Lower leg skin (tissue), 4 donors: ENCODE measurements around the gene PGPEP1. TPM values are rescaled to one million over a fixed set of nuclear protein-coding genes. Genes with fewer than 3 reads are reported as not detected.

Experiments
- DNase-seq, 2 donors: peaks; one replicate each; pipeline ENCODE4 v3.0.0-alpha.2; 2019; ENCODE audit warnings: low spot score in 2 of 2
- H3K4me3 ChIP-seq: fragments of 200-600 bp; sonication (generic); 2 replicates; pipeline ENCODE4 v1.5.1; 2017; ENCODE audit warnings: mild to moderate bottlenecking, low read depth; ENCODE audit not compliant: poor library complexity, severe bottlenecking
- CTCF ChIP-seq, 3 donors: fragments of 450-650 bp; IDR thresholded peaks; one replicate each; pipeline ENCODE4 v1.5.1; 2016; ENCODE audit warnings: antibody characterized with exemption in 3 of 3, mild to moderate bottlenecking in 3 of 3, moderate library complexity in 2 of 3
- POLR2A ChIP-seq, 2 donors: fragments of 450-650 bp; IDR thresholded peaks; one replicate each; pipeline ENCODE4 v1.6.1; 2016 to 2017; ENCODE audit warnings: antibody characterized with exemption in 2 of 2, mild to moderate bottlenecking in 1 of 2, moderate library complexity in 1 of 2
- WGBS, 2 donors: methylation state at CpG; one replicate each; pipeline ENCODE4 v1.1.5; 2018; 5-methylcytosine and 5-hydroxymethylcytosine counted together
- intact Hi-C: fragments of 100-400 bp; cut with DNase I; formaldehyde crosslinking; loops from one replicate; pipeline ENCODE4 v1.15.0; 2023; ENCODE audit warnings: low total_unique reads
- total RNA-seq, 4 donors: library from RNA; depleted of rRNA; stranded (reverse); fragments of >200 nt; gene quantifications; one replicate each; pipeline ENCODE4 v1.1.0, GENCODE V29; 2016

The PGPEP1 gene
- total RNA-seq, 4 donors from 2014 or later = 2.4 to 7.1 (median 4.8) TPM

GRCh38 chr19:18330868-18331267 lies 9.5 kb upstream of the PGPEP1 start:
- intact Hi-C loops = no loop called here
- DNase-seq = no peak
- no peak overlapping the region for H3K4me3 ChIP-seq
- TF ChIP-seq CTCF (IDR thresholded peaks at IDR 0.05) = no peak
- TF ChIP-seq POLR2A (IDR thresholded peaks at IDR 0.05) = no peak
- WGBS, 2 donors = 88 to 90% methylated on average over 9 of the region's 9 CpGs

- DNase-seq = no peak
- TF ChIP-seq POLR2A (IDR thresholded peaks at IDR 0.05) (no peak), CTCF (IDR thresholded peaks at IDR 0.05) (no peak)
- 78 to 85% methylated on average over 15 of the region's 15 CpGs for WGBS, 2 donors
- no peak overlapping the region for H3K4me3 ChIP-seq
- intact Hi-C loops = no loop called here
These were observed 7.4 kb upstream of the PGPEP1 start for GRCh38 chr19:18332917-18333530.

- DNase-seq = no peak
- H3K4me3 ChIP-seq = no peak overlapping the region
- TF ChIP-seq POLR2A (IDR thresholded peaks at IDR 0.05) (no peak), CTCF (IDR thresholded peaks at IDR 0.05) (no peak)
- 69 to 73% methylated on average over 6 of the region's 6 CpGs for WGBS, 2 donors
- intact Hi-C loops = no loop called here
These were observed 6.7 kb upstream of the PGPEP1 start for GRCh38 chr19:18333680-18334079.

GRCh38 chr19:18336121-18336520 lies 4.3 kb upstream of the PGPEP1 start:
- H3K4me3 ChIP-seq = no peak overlapping the region
- TF ChIP-seq CTCF (IDR thresholded peaks at IDR 0.05) (no peak), POLR2A (IDR thresholded peaks at IDR 0.05) (no peak)
- 56 to 75% methylated on average over 7 of the region's 7 CpGs for WGBS, 2 donors
- intact Hi-C loops = no loop called here
- DNase-seq = no peak

- H3K4me3 ChIP-seq = no peak overlapping the region
- TF ChIP-seq POLR2A (IDR thresholded peaks at IDR 0.05) (no peak), CTCF (IDR thresholded peaks at IDR 0.05) (no peak)
- no peak for DNase-seq
- WGBS, 2 donors = 78 to 83% methylated on average over 9 of the region's 9 CpGs
- intact Hi-C loops = no loop called here
These were observed 1.9 kb upstream of the PGPEP1 start for GRCh38 chr19:18338541-18338940.

GRCh38 chr19:18339723-18340122 lies 675 bp upstream of the PGPEP1 start:
- intact Hi-C loops = no loop called here
- DNase-seq = no peak
- TF ChIP-seq CTCF (IDR thresholded peaks at IDR 0.05) (no peak), POLR2A (IDR thresholded peaks at IDR 0.05) (no peak)
- WGBS, 2 donors = 52 to 53% methylated on average over 6 of the region's 6 CpGs
- H3K4me3 ChIP-seq = no peak overlapping the region
